ENCODE data around the gene OAS2.

Gene OAS2

GRCh38 chr12:112998987-112999767 lies 20.9 kb downstream of the OAS2 start:
- no peak overlapping the region for H3K4me3 ChIP-seq (ENCODE audit: low read depth, low read length, poor library complexity, severe bottlenecking)
- H3F3A ChIP-seq (ENCODE audit: insufficient read depth, low read length): 0 out of 2 replicates have a peak, but pooled peaks cover 4% of the 10 kb centered on the region
- TF ChIP-seq EZH2 (IDR thresholded peaks at IDR 0.05; ENCODE audit: borderline replicate concordance, low read length) (no peak), CTCF (IDR thresholded peaks at IDR 0.05; ENCODE audit: low read length) (no peak)
- H3K79me2 ChIP-seq (ENCODE audit: insufficient read depth, low read length): no peaks in the 10 kb centered on the region
- H2AFZ ChIP-seq (ENCODE audit: low read length): no peak overlapping the region
- H3K9me2 ChIP-seq (ENCODE audit: low read depth, low read length): no peaks in the 10 kb centered on the region
- no peaks in the 10 kb centered on the region for H4K20me1 ChIP-seq (ENCODE audit: insufficient read depth, low read length)
- peaks cover 12% of the 10 kb centered on the region for H3K9me3 ChIP-seq (ENCODE audit: low read length)
- H3K36me3 ChIP-seq (ENCODE audit: insufficient read depth, low read length): peaks cover 19% of the 10 kb centered on the region
- peaks cover 24% of the 10 kb centered on the region for H3K4me1 ChIP-seq (ENCODE audit: insufficient read depth, low read length, severe bottlenecking)
- peak overlapping the region; percentile 96 for H3K27ac ChIP-seq (ENCODE audit: low read depth, low read length, poor library complexity, severe bottlenecking)
- peak overlapping the region; percentile 16; the same call in 1 of the 2 replicates for H3K9ac ChIP-seq (ENCODE audit: low read length)
- H3K4me2 ChIP-seq (ENCODE audit: low read length): peak overlapping the region; percentile 33; the same call in 1 of the 2 replicates
- H3K27me3 ChIP-seq (ENCODE audit: insufficient read depth, low read length): no peaks in the 10 kb centered on the region

GRCh38 chr12:113000433-113000832 lies 22.1 kb downstream of the OAS2 start:
- no peak for TF ChIP-seq EZH2 (IDR thresholded peaks at IDR 0.05; ENCODE audit: borderline replicate concordance, low read length)
- no peak for TF ChIP-seq CTCF (IDR thresholded peaks at IDR 0.05; ENCODE audit: low read length)

GRCh38 chr12:113002155-113002554 lies 23.8 kb downstream of the OAS2 start:
- Histone ChIP-seq H3K9ac (ENCODE audit: low read length) (no peak overlapping the region), H3K36me3 (ENCODE audit: insufficient read depth, low read length) (peaks cover 14% of the 10 kb centered on the region)

More at GRCh38 chr12:113000433-113000832, 22.1 kb downstream of the OAS2 start:
- Histone ChIP-seq H2AFZ (ENCODE audit: low read length) (no peak overlapping the region), H3K27ac (ENCODE audit: low read depth, low read length, poor library complexity, severe bottlenecking) (peak overlapping the region; percentile 96), H3K79me2 (ENCODE audit: insufficient read depth, low read length) (no peaks in the 10 kb centered on the region), H3K9ac (ENCODE audit: low read length) (no peak overlapping the region), H3K27me3 (ENCODE audit: insufficient read depth, low read length) (no peaks in the 10 kb centered on the region), H3K4me1 (ENCODE audit: insufficient read depth, low read length, severe bottlenecking) (peaks cover 24% of the 10 kb centered on the region), H3K36me3 (ENCODE audit: insufficient read depth, low read length) (peaks cover 19% of the 10 kb centered on the region), H3K9me2 (ENCODE audit: low read depth, low read length) (no peaks in the 10 kb centered on the region), H3K4me3 (ENCODE audit: low read depth, low read length, poor library complexity, severe bottlenecking) (no peak overlapping the region), H3K4me2 (ENCODE audit: low read length) (no peak overlapping the region), H3K9me3 (ENCODE audit: low read length) (peaks cover 12% of the 10 kb centered on the region), H3F3A (ENCODE audit: insufficient read depth, low read length) (0 out of 2 replicates have a peak, but pooled peaks cover 4% of the 10 kb centered on the region), H4K20me1 (ENCODE audit: insufficient read depth, low read length) (no peaks in the 10 kb centered on the region)

More at GRCh38 chr12:113002155-113002554, 23.8 kb downstream of the OAS2 start:
- H3K79me2 ChIP-seq (ENCODE audit: insufficient read depth, low read length): no peaks in the 10 kb centered on the region
- H3K4me2 ChIP-seq (ENCODE audit: low read length): no peak overlapping the region
- 0 out of 2 replicates have a peak, but pooled peaks cover 4% of the 10 kb centered on the region for H3F3A ChIP-seq (ENCODE audit: insufficient read depth, low read length)
- H4K20me1 ChIP-seq (ENCODE audit: insufficient read depth, low read length): no peaks in the 10 kb centered on the region
- H2AFZ ChIP-seq (ENCODE audit: low read length): no peak overlapping the region
- no peak overlapping the region for H3K27ac ChIP-seq (ENCODE audit: low read depth, low read length, poor library complexity, severe bottlenecking)
- no peaks in the 10 kb centered on the region for H3K27me3 ChIP-seq (ENCODE audit: insufficient read depth, low read length)
- H3K4me3 ChIP-seq (ENCODE audit: low read depth, low read length, poor library complexity, severe bottlenecking): no peak overlapping the region
- TF ChIP-seq CTCF (IDR thresholded peaks at IDR 0.05; ENCODE audit: low read length) (no peak; the same call in 1 of the 2 replicates), EZH2 (IDR thresholded peaks at IDR 0.05; ENCODE audit: borderline replicate concordance, low read length) (no peak)
- H3K4me1 ChIP-seq (ENCODE audit: insufficient read depth, low read length, severe bottlenecking): peaks cover 24% of the 10 kb centered on the region
- H3K9me3 ChIP-seq (ENCODE audit: low read length): peaks cover 11% of the 10 kb centered on the region
- no peaks in the 10 kb centered on the region for H3K9me2 ChIP-seq (ENCODE audit: low read depth, low read length)

Measured in OCI-LY1 (cell line).